Coronary artery (tissue), 2 donors: ENCODE measurements around the gene SMLR1.

Experiments used
- DNase-seq: peaks from one replicate; pipeline ENCODE4 v3.0.0-alpha.2; 2017; ENCODE audit warnings: low spot score
- H3K27ac ChIP-seq, 2 donors: fragments of 200-600 bp; sonication (generic); one replicate each; pipeline ENCODE4 v1.5.1; 2016 to 2019
- H3K4me3 ChIP-seq: fragments of 200-600 bp; sonication (generic); 2 replicates; pipeline ENCODE4 v1.5.1; 2016; ENCODE audit warnings: mild to moderate bottlenecking, moderate library complexity
- CTCF ChIP-seq: fragments of 200-600 bp; sonication (generic); IDR thresholded peaks from one replicate; pipeline ENCODE4 v1.5.1; 2019; ENCODE audit warnings: antibody characterized with exemption

SMLR1 gene

GRCh38 chr6:130852844-130853554 is 25.8 kb downstream of the SMLR1 start:
- TF ChIP-seq CTCF, result no peak
- Histone ChIP-seq H3K4me3 (no peak overlapping the region), H3K27ac (no peak overlapping the region)
- no peak for DNase-seq

- Histone ChIP-seq H3K27ac (no peak overlapping the region), H3K4me3 (no peak overlapping the region)
- no peak for DNase-seq
- TF ChIP-seq CTCF, result no peak
These were observed 26.5 kb downstream of the SMLR1 start for GRCh38 chr6:130853555-130854183.

GRCh38 chr6:130858054-130858453 is 30.8 kb downstream of the SMLR1 start:
- no peak for DNase-seq
- no peak overlapping the region for H3K27ac ChIP-seq
- H3K4me3 ChIP-seq, result no peak overlapping the region
- no peak for TF ChIP-seq CTCF

GRCh38 chr6:130858498-130859160 is 31.4 kb downstream of the SMLR1 start:
- Histone ChIP-seq H3K27ac (no peak overlapping the region), H3K4me3 (no peak overlapping the region)
- no peak for TF ChIP-seq CTCF
- DNase-seq, result no peak

- no peak for DNase-seq
- no peak for TF ChIP-seq CTCF
- H3K27ac ChIP-seq, result no peak overlapping the region
- H3K4me3 ChIP-seq, result no peak overlapping the region
These were observed 32.1 kb downstream of the SMLR1 start for GRCh38 chr6:130859161-130859867.

- Histone ChIP-seq H3K4me3 (no peak overlapping the region), H3K27ac (no peak overlapping the region)
- TF ChIP-seq CTCF, result no peak
- no peak for DNase-seq
These were observed 35.2 kb downstream of the SMLR1 start for GRCh38 chr6:130862370-130862769.
